SK-N-SH (cell line): ENCODE data around the gene MPO. TPM values are rescaled to one million over a fixed set of nuclear protein-coding genes. Genes with fewer than 3 reads are reported as not detected.

ENCODE experiments used
- CTCF ChIA-PET: fragments of 300-600, 350-600 bp; formaldehyde crosslinking; extraction: SDS; loops from one replicate; lab custom pipeline; 2021; lab: Yijun Ruan, JAX
- POLR2A ChIA-PET: fragments of 350-600 bp; sonication (Branson Sonifier 250); formaldehyde crosslinking; extraction: SDS; loops from one replicate; lab custom pipeline; 2020; ENCODE audit warnings: antibody characterized with exemption, inconsistent platforms; lab: Yijun Ruan, JAX
- DNase-seq: peaks from one replicate; pipeline ENCODE4 v3.0.0; 2012
- H2AFZ ChIP-seq: fragments of 200-600 bp; sonication (generic); 2 replicates; pipeline ENCODE4 v1.8.1; 2016; ENCODE audit warnings: antibody characterized with exemption, mild to moderate bottlenecking, low read depth
- H3F3A ChIP-seq: fragments of 200-600 bp; sonication (generic); replicated peaks from 2 replicates; pipeline ENCODE3; 2016; ENCODE audit warnings: antibody characterized with exemption, mild to moderate bottlenecking; ENCODE audit not compliant: insufficient read depth
- H3K27ac ChIP-seq, 2 experiments: fragments of 200-500 bp in 1 of 2; fragments of 200-600 bp in 1 of 2; sonication (Bioruptor generic) in 1 of 2; sonication (generic), shearing (Covaris generic) in 1 of 2; 2 replicates each; pipeline versions ENCODE4 v1.5.1 to v1.6.1; 2014 to 2016; ENCODE audit warnings: low read depth in 2 of 2, inconsistent platforms in 1 of 2, low read length in 1 of 2, mild to moderate bottlenecking in 1 of 2, mixed read lengths in 1 of 2
- H3K27me3 ChIP-seq: fragments of 200-600 bp; sonication (generic), shearing (Covaris generic); 2 replicates; pipeline ENCODE4 v1.6.1; 2016; ENCODE audit warnings: mixed run types; ENCODE audit not compliant: insufficient read depth
- H3K36me3 ChIP-seq, 2 experiments: fragments of 200-500 bp in 1 of 2; fragments of 200-600 bp in 1 of 2; sonication (Bioruptor generic) in 1 of 2; sonication (generic) in 1 of 2; replicated peaks in 1 of 2; 2 replicates each; pipeline versions ENCODE3 to v1.5.1; 2014 to 2016; ENCODE audit warnings: low read length in 1 of 2, mild to moderate bottlenecking in 1 of 2; ENCODE audit not compliant: insufficient read depth in 2 of 2, control insufficient read depth in 1 of 2
- H3K4me1 ChIP-seq, 2 experiments: fragments of 200-500 bp in 1 of 2; fragments of 200-600 bp in 1 of 2; sonication (Bioruptor generic) in 1 of 2; sonication (generic), shearing (Covaris generic) in 1 of 2; 2 replicates each; pipeline versions ENCODE4 v1.5.1 to v1.6.1; 2014 to 2016; ENCODE audit warnings: low read depth in 1 of 2, low read length in 1 of 2, mixed run types in 1 of 2; ENCODE audit not compliant: insufficient read depth in 2 of 2, control insufficient read depth in 1 of 2
- H3K4me2 ChIP-seq: fragments of 200-600 bp; sonication (generic), shearing (Covaris generic); 2 replicates; pipeline ENCODE4 v1.6.1; 2017; ENCODE audit warnings: mixed run types
- H3K4me3 ChIP-seq, 2 experiments: fragments of 200-500 bp in 1 of 2; fragments of 200-600 bp in 1 of 2; sonication (Bioruptor generic) in 1 of 2; sonication (generic), shearing (Covaris generic) in 1 of 2; 2 replicates each; pipeline versions ENCODE4 v1.5.1 to v1.8.1; 2014 to 2016; ENCODE audit warnings: low read depth in 2 of 2, inconsistent platforms in 1 of 2, low read length in 1 of 2, mild to moderate bottlenecking in 1 of 2, mixed read lengths in 1 of 2, moderate library complexity in 1 of 2
- H3K79me2 ChIP-seq: fragments of 200-600 bp; sonication (generic); 2 replicates; pipeline ENCODE4 v1.8.1; 2017; ENCODE audit warnings: mild to moderate bottlenecking; ENCODE audit not compliant: insufficient read depth
- H3K9ac ChIP-seq: fragments of 200-600 bp; sonication (generic); 2 replicates; pipeline ENCODE4 v1.6.1; 2017; ENCODE audit warnings: mixed run types
- H3K9me2 ChIP-seq: fragments of 200-600 bp; sonication (generic); 2 replicates; pipeline ENCODE4 v1.6.1; 2017; ENCODE audit warnings: mixed run types
- H3K9me3 ChIP-seq: fragments of 200-600 bp; sonication (generic); 2 replicates; pipeline ENCODE4 v1.6.1; 2017; ENCODE audit warnings: mixed run types, mild to moderate bottlenecking, moderate library complexity
- H4K20me1 ChIP-seq: fragments of 200-600 bp; sonication (generic); 2 replicates; pipeline ENCODE4 v1.6.1; 2017; ENCODE audit warnings: mild to moderate bottlenecking, mixed run types; ENCODE audit not compliant: insufficient read depth
- CHD2 ChIP-seq: fragments of 150-350 bp; IDR thresholded peaks from 2 replicates; pipeline ENCODE4 v1.6.1; 2018; ENCODE audit warnings: low read length; ENCODE audit not compliant: partially characterized antibody
- EZH2phosphoT487 ChIP-seq: fragments of 200-600 bp; sonication (generic); IDR thresholded peaks from 2 replicates; pipeline ENCODE4 v1.6.1; 2017; ENCODE audit warnings: low read depth, mixed run types, mild to moderate bottlenecking, antibody characterized with exemption, moderate library complexity, borderline replicate concordance
- FOSL2 ChIP-seq: IDR thresholded peaks from 2 replicates; pipeline ENCODE4 v1.4.0; 2012; ENCODE audit warnings: low read depth, mild to moderate bottlenecking, moderate library complexity, borderline replicate concordance
- FOXJ3 ChIP-seq: sonication (generic); formaldehyde crosslinking; IDR thresholded peaks from 2 replicates; pipeline ENCODE4 v1.5.1; 2020; ENCODE audit warnings: mild to moderate bottlenecking, missing genetic modification reagents
- FOXM1 ChIP-seq: IDR thresholded peaks from 2 replicates; pipeline ENCODE4 v1.4.0; 2012; ENCODE audit warnings: low read depth, mild to moderate bottlenecking
- GABPA ChIP-seq: IDR thresholded peaks from 2 replicates; pipeline ENCODE4 v1.4.0; 2012; ENCODE audit warnings: low read depth, mild to moderate bottlenecking
- JUND ChIP-seq: IDR thresholded peaks from 2 replicates; pipeline ENCODE4 v1.4.0; 2012
- NFIC ChIP-seq: IDR thresholded peaks from 2 replicates; pipeline ENCODE4 v1.4.0; 2012; ENCODE audit warnings: borderline replicate concordance
- NRF1 ChIP-seq: IDR thresholded peaks from 2 replicates; pipeline ENCODE4 v1.6.1; 2012; ENCODE audit warnings: low read depth, mild to moderate bottlenecking, low read length
- POLR2AphosphoS5 ChIP-seq: IDR thresholded peaks from 2 replicates; pipeline ENCODE4 v1.6.1; 2012; ENCODE audit warnings: low read depth, low read length
- RFX5 ChIP-seq: IDR thresholded peaks from 2 replicates; pipeline ENCODE4 v1.6.1; 2012; ENCODE audit warnings: mild to moderate bottlenecking, improper control_type of control experiment, low read length
- SIN3A ChIP-seq: IDR thresholded peaks from 2 replicates; pipeline ENCODE4 v1.6.1; 2012; ENCODE audit warnings: low read depth, mild to moderate bottlenecking, low read length, moderate library complexity, borderline replicate concordance
- SMC3 ChIP-seq: IDR thresholded peaks from 2 replicates; pipeline ENCODE4 v1.6.1; 2012; ENCODE audit warnings: low read depth, low read length, improper control_type of control experiment
- TEAD4 ChIP-seq: IDR thresholded peaks from 2 replicates; pipeline ENCODE4 v1.4.0; 2012; ENCODE audit warnings: mild to moderate bottlenecking, borderline replicate concordance; ENCODE audit not compliant: insufficient read depth
- YY1 ChIP-seq: IDR thresholded peaks from 2 replicates; pipeline ENCODE4 v1.4.0; 2012; ENCODE audit warnings: low read depth, mild to moderate bottlenecking
- WGBS: methylation state at CpG from one replicate; pipeline ENCODE4 v1.1.6; 2017; ENCODE audit warnings: low lambda C conversion rate; 5-methylcytosine and 5-hydroxymethylcytosine counted together
- polyA plus RNA-seq, 3 experiments: library from polyadenylated mRNA; depleted of rRNA; stranded (reverse); fragments of >200 nt; gene quantifications; 2 replicates each; pipeline ENCODE4 v1.2.3, GENCODE V29; 2012
- TF ChIP-seq, protein P1 (sequence below): fragments of 150-350 bp; IDR thresholded peaks from 2 replicates; pipeline ENCODE4 v1.6.1; 2017; ENCODE audit warnings: antibody characterized with exemption, low read length, low read depth, borderline replicate concordance
- TF ChIP-seq, protein P2 (sequence below): IDR thresholded peaks from 2 replicates; pipeline ENCODE4 v1.4.0; 2012; ENCODE audit warnings: low read depth
- TF ChIP-seq, protein P3 (sequence below): fragments of 200-600 bp; sonication (generic); IDR thresholded peaks from 2 replicates; pipeline ENCODE4 v1.6.1; 2017; ENCODE audit warnings: antibody characterized with exemption, mild to moderate bottlenecking, moderate library complexity

MPO gene
- polyA plus RNA-seq, 1 of the 3 experiments (the other 2 are of a cell fraction): not detected

DNA sequence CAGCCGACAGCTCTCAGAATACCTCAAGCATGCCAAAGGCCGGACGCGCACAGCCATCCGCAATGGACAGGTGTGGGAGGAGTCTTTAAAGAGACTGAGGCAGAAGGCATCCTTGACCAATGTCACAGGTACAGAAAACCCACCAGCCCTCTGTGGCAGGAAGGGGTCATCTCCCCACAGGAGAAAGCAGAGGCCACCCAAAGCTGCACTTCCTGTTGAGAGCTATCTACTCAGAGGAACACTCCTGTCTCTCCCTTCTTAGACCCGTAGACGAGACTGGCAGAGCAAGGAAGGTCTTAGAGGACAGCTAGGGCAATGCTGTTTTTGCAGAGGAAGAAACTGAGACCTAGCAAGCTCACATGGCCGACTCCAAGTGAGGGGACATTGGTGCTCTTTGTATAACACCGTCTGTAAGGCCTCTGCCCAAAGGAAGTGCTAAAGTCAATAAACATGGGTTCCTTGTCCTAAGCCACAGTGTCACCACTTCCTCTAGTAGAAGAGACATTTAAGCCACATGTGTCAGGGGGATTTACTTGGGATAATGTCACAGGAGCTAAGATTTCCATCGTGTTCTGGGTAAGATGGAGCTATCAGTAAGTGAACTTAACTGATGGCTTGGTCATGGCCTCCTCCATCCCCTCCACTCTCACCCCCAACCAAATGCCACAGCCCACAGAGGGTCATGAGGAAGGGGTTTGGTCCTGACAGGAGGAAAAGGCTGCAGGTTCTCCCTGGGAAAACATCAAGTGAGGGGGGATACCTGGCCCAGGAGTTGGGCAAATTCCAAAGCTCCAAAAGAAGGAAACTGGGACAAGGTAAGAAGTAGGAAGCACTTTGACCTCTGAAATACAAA, 33.0 kb downstream of the MPO start:
- H3K4me3 ChIP-seq: no peak overlapping the region
- CTCF ChIA-PET: interaction anchor here (0.8 to 4.7 kb wide), 15 partner anchors 10 to 201 kb away, joined by 3 to 34 read pairs (median 4); partner anchors contain the start of genes LPO, MKS1 and RNF43
- no peaks in the 10 kb centered on the region for H3K9me3 ChIP-seq
- H3K9me2 ChIP-seq: no peaks in the 10 kb centered on the region
- WGBS: 69% methylated on average over 9 of the region's 10 CpGs
- H3F3A ChIP-seq: no peaks in the 10 kb centered on the region
- no peak overlapping the region for H3K27ac ChIP-seq
- no peaks in the 10 kb centered on the region for H3K36me3 ChIP-seq
- peaks cover 82% of the 10 kb centered on the region for H3K27me3 ChIP-seq
- no peaks in the 10 kb centered on the region for H3K79me2 ChIP-seq
- no peaks in the 10 kb centered on the region for H4K20me1 ChIP-seq
- DNase-seq: no peak
- no peak overlapping the region for H3K9ac ChIP-seq
- POLR2A ChIA-PET: no interaction called here
- peaks cover 0 to 8% of the 10 kb centered on the region in 2 experiments; a peak in 1 of 4 replicates for H3K4me1 ChIP-seq
- no peak overlapping the region for H3K4me2 ChIP-seq
- no peak overlapping the region for H2AFZ ChIP-seq
- TF ChIP-seq, protein P1, sequence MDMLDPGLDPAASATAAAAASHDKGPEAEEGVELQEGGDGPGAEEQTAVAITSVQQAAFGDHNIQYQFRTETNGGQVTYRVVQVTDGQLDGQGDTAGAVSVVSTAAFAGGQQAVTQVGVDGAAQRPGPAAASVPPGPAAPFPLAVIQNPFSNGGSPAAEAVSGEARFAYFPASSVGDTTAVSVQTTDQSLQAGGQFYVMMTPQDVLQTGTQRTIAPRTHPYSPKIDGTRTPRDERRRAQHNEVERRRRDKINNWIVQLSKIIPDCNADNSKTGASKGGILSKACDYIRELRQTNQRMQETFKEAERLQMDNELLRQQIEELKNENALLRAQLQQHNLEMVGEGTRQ: no peak
- TF ChIP-seq NRF1 (no peak), RFX5 (no peak), FOXM1 (no peak), YY1 (no peak), SIN3A (no peak), SMC3 (no peak), FOSL2 (no peak), CHD2 (no peak), FOXJ3 (CRISPR knock-in tag) (no peak), JUND (no peak), TEAD4 (no peak), EZH2phosphoT487 (no peak), GABPA (no peak), NFIC (no peak), POLR2AphosphoS5 (no peak)
- TF ChIP-seq, protein P2, sequence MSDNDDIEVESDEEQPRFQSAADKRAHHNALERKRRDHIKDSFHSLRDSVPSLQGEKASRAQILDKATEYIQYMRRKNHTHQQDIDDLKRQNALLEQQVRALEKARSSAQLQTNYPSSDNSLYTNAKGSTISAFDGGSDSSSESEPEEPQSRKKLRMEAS: no peak
- TF ChIP-seq, protein P3, sequence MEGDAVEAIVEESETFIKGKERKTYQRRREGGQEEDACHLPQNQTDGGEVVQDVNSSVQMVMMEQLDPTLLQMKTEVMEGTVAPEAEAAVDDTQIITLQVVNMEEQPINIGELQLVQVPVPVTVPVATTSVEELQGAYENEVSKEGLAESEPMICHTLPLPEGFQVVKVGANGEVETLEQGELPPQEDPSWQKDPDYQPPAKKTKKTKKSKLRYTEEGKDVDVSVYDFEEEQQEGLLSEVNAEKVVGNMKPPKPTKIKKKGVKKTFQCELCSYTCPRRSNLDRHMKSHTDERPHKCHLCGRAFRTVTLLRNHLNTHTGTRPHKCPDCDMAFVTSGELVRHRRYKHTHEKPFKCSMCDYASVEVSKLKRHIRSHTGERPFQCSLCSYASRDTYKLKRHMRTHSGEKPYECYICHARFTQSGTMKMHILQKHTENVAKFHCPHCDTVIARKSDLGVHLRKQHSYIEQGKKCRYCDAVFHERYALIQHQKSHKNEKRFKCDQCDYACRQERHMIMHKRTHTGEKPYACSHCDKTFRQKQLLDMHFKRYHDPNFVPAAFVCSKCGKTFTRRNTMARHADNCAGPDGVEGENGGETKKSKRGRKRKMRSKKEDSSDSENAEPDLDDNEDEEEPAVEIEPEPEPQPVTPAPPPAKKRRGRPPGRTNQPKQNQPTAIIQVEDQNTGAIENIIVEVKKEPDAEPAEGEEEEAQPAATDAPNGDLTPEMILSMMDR: no peak
